Ammon's horn (tissue), 1 donor: ENCODE results near the gene DAGLA.

ENCODE experiments used
- DNase-seq: peaks from one replicate; pipeline ENCODE4 v3.0.0-alpha.2; 2016; ENCODE audit warnings: low spot score

DAGLA gene

DNA sequence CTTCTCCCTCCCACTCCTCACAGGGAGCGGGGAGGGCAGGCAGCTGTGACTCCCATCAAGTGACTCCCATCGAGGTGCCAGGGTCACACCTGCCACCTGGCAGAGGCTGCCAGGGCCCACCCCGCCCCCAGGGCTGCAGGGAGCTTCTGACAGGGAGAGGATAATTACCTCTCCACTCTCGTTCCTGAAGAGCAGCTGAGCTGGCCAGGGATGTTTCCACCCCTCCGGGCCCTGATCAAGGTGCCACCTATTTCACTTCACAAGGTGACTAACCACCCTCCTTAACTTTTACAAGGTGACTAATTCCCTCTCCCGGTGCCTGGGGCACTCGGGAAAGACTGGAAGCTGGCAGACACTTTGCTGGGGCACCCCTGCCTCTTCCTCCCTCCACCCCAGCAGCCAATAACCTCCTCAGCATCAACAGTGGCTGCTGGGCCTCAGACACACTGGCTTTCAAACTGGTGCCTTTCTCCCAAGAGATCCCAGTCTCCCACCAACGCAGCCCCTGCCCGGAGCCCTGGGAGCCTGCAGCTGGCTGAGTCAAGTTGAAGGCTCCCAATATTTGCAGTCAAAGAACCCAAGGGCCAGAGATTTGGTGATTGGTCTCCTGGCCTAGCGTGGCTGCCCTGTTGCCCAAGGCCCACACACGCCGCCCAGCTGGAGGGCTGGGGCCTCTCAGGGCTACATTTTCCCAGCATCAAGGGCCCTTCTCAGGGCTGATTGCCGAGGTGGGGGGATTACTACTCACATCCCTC lies 50.2 kb downstream of the DAGLA start:
- no peak for DNase-seq

GRCh38 chr11:61731211-61731951 lies 51.2 kb downstream of the DAGLA start:
- DNase-seq, result peak; percentile 39

DNA sequence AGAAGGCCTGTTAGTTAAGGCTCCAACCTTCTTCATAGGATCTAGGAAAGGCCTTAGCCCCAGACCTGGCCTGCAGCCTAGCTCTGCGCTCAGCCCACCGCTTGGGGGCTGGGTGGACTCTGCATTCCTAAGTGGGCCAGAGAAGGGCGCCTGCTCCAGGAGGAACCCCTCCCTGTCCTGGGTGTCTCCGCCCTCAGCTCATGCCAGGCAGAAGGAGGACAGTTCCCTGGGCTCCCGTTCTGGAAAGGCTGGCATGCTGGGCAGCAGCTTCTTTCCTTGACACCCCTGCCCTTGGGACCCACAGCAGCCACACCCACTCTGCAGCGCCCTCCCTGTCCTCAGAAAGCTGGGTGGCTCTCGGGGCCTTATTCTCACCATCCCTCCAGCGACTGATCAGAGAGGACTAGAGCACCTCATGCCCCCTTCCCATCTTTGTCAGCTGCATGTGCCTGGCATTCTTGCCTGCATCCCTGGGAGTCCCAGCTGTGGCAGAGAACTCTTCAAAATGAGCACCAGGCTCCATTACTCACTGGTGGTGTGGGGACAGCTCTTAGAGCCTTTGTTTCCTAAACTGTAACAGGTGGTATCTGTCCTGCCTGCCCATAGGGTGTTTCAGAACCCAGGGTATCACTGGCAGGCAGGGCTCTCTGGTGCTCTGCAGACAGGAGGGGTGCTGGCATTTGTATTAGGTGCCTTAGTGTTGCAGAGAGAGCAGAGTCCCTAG lies 51.9 kb downstream of the DAGLA start:
- no peak for DNase-seq

GRCh38 chr11:61732705-61733104 lies 52.5 kb downstream of the DAGLA start:
- DNase-seq, result no peak

GRCh38 chr11:61733120-61733978 lies 53.2 kb downstream of the DAGLA start:
- DNase-seq, result peak; percentile 94

DNA sequence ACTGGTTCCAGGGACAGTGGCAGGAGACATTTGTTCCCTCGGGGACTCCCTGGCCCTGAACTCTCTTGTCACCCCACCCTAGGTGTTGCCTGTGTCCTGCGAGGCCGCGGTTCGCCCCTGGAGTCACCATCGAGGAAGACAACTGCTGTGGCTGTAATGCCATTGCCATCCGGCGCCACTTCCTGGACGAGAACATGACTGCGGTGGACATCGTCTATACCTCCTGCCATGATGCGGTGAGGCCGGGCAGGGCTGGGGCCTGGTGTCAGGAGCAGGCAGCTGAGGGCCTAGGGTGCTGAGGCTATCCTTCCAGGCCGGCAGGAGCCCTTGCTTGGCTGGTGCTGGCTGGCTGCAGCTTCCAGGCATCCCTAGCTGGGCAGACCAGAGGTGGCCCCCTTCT lies 54.6 kb downstream of the DAGLA start:
- DNase-seq, result no peak

DNA sequence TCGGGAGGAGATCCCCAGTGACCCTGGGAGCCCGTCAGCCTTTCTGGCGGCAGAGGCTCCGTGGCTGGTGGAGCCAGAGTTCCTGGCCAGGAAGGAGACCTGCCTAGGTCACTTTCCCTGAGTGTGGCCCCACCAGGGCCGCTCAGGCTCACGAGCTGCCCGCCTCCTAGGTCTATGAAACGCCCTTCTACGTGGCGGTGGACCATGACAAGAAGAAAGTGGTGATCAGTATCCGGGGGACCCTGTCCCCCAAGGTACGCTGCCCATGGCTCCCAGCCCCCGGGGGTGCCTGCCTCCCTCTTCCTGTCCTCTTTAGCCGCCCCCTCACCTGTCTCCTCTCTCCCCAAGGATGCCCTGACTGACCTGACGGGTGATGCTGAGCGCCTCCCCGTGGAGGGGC lies 55.2 kb downstream of the DAGLA start:
- no peak for DNase-seq

DNA sequence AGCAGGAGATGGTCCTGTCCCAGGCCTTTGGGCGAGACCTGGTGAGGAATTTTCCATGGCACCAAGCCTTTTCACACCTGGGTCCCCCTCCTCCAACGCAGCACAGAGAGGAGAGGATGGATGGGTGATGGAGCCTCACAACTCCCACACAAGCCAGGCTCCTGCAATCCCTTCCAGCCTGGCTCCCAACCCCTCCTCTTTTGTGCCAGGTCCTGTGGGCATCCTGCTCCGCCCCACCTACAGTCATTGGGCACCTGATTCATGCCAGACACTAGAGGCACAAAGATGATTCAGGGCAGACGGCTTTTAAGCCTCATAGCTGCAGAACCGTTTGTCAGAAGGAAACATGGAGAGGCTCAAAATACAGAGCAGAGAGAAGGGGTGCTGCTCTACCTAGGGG lies 56.1 kb downstream of the DAGLA start:
- DNase-seq, result no peak

DNA sequence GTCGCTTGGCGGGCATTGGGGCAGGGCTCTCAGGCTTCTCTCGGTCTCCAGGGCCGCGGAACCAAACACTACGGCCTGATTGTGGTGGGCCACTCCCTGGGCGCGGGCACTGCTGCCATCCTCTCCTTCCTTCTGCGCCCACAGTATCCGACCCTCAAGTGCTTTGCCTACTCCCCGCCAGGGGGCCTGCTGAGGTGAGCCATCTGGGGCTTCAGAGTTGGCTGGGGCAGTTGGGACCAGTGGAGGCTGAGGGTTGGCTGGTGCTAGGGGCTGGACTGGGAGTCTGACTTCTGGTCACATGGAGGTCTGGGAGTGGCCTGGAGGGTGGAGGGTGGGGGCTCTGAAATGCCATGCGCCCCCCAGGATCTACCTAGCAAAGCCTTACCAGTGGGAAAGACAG lies 56.9 kb downstream of the DAGLA start:
- no peak for DNase-seq

DNA sequence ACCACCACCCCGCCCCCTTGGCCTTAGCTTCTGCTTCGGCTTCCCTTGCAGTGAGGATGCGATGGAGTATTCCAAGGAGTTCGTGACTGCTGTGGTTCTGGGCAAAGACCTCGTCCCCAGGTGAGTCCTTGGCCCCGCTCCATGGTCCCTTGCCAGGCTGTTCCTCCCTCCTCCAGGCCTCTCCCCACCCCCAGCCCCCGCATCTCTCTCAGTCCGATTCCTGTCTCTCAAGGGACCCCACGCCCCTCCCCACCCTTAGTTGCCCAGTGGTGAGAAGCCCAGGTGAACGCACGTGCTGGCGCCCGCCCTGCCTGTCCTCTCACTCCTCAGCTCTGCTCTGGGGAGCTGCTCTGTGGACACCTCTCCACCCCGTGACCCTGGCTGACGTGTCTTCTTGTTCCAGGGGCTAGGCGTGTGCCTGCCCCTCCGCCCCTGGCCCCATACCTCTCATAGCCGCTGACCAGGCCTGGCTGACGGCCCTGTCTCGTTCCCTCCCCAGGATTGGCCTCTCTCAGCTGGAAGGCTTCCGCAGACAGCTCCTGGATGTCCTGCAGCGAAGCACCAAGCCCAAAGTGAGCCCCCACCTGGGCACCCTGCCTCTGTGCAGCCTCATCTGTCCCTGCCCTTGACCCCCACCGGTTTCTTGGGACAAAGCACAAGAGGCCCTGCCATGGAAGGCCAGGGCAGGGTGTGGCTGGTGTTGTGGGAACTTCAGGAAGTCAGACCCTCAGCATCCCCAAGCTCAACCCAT lies 57.6 kb downstream of the DAGLA start:
- DNase-seq, result no peak

DNA sequence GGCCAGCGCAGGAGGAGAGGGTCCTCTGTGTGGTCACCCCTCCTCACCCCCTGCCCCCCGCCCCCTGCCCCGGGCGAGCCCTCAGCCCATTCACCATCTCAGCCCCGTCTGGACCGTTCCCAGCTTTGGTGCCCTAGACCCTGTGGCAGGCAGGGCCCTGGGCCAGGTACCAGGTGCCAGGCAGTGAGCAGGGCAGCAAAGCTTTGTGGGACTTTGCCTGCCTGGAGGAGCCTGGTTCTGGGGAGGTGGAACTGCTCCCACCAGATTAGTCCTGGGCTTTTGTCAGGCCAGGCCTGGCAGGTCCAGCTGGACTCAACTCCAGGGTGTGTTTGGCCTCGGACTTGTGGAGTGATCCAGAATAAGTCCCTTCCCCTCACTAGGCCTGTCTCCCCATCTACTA lies 58.6 kb downstream of the DAGLA start:
- DNase-seq, result no peak

GRCh38 chr11:61739413-61739812 lies 59.2 kb downstream of the DAGLA start:
- DNase-seq, result no peak

GRCh38 chr11:61739966-61740365 lies 59.8 kb downstream of the DAGLA start:
- no peak for DNase-seq

- DNase-seq, result no peak
Measured at GRCh38 chr11:61742391-61742790, 62.2 kb downstream of the DAGLA start.

DNA sequence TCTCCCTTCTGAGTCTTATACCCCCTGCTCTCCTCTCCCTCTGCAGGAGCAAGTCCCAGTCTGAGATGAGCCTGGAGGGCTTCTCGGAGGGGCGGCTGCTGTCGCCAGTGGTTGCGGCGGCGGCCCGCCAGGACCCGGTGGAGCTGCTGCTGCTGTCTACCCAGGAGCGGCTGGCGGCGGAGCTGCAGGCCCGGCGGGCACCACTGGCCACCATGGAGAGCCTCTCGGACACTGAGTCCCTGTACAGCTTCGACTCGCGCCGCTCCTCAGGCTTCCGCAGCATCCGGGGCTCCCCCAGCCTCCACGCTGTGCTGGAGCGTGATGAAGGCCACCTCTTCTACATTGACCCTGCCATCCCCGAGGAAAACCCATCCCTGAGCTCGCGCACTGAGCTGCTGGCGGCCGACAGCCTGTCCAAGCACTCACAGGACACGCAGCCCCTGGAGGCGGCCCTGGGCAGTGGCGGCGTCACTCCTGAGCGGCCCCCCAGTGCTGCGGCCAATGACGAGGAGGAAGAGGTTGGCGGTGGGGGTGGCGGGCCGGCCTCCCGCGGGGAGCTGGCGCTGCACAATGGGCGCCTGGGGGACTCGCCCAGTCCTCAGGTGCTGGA lies 63.4 kb downstream of the DAGLA start:
- DNase-seq, result no peak

- no peak for DNase-seq
Measured at GRCh38 chr11:61744181-61744580, 64.0 kb downstream of the DAGLA start.

DNA sequence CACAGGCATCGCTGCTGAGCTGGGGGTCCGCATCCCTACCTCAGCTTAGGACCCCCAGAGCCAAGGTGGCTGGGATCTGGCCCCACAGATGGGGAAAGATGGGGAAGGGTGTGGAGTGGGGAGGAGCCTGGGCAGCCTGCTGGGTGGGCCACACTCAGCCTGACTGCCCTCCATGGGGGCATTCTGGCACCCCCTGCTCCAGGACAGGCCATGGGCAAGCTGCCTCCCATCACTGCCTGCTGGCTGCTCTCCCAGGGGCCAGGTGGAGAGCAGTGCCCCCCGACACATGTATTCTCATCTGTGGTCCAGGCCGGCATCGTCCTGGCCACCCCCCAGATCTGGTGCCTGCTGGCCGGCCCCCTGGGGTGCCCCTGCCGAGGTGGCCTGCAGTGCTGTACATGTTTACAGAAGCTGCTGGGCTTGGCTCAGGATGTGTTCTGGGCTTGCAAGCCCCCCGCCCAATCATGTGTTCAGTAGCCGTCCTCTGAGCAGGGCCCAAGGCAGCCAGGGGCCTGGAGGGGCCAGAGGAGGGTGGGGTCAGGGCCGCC lies 64.5 kb downstream of the DAGLA start:
- no peak for DNase-seq

GRCh38 chr11:61745781-61746441 lies 65.7 kb downstream of the DAGLA start:
- no peak for DNase-seq

GRCh38 chr11:61746442-61747191 lies 66.4 kb downstream of the DAGLA start:
- no peak for DNase-seq
